Activated naive CD8-positive, alpha-beta T cell treated with anti-CD3 and anti-CD28 coated beads, Interleukin-2, amount 10 ng/mL, durations not matched to agents 7 days and 5 days (primary cell): ENCODE data around the gene SHISA4. TPM values are rescaled to one million over a fixed set of nuclear protein-coding genes. Genes with fewer than 3 reads are reported as not detected.
"Not testable (repeated sequence)": the region's sequence is repeated elsewhere in the genome, so short reads cannot be mapped to it uniquely, and the experiment has no call there.

Source experiments
- ATAC-seq: fragments of 150-1000 bp; cut with Tn5 transposase; one replicate; pipeline ENCODE4 v1.10.0; 2021; ENCODE audit warnings: low read depth, moderate library complexity
- POLR2A ChIA-PET: fragments of 350-600 bp; sonication (Branson Sonifier 250); formaldehyde crosslinking; loops from one replicate; lab custom pipeline; 2021; ENCODE audit warnings: antibody characterized with exemption; lab: Charles Lee
- DNase-seq: peaks from one replicate; pipeline ENCODE4 v3.0.0; 2021
- H3K27ac Mint-ChIP-seq: one replicate; pipeline ENCODE4 v1.8.0; 2022; ENCODE audit warnings: mild to moderate bottlenecking, mixed read lengths
- H3K27me3 Mint-ChIP-seq: one replicate; pipeline ENCODE4 v1.8.0; 2022; ENCODE audit warnings: mild to moderate bottlenecking, moderate library complexity, mixed read lengths
- H3K36me3 Mint-ChIP-seq: one replicate; pipeline ENCODE4 v1.8.0; 2021; ENCODE audit warnings: mild to moderate bottlenecking, mixed read lengths
- H3K4me1 Mint-ChIP-seq: one replicate; pipeline ENCODE4 v1.8.0; 2021; ENCODE audit warnings: mixed read lengths
- H3K4me3 Mint-ChIP-seq: one replicate; pipeline ENCODE4 v1.8.0; 2022; ENCODE audit warnings: mild to moderate bottlenecking, moderate library complexity, mixed read lengths
- H3K9me3 Mint-ChIP-seq: one replicate; pipeline ENCODE4 v1.8.0; 2021; ENCODE audit warnings: mixed read lengths
- total RNA-seq, 2 experiments: library from RNA; stranded (reverse); gene quantifications; one replicate each; pipeline ENCODE4 v1.2.3, GENCODE V29; 2021

Gene SHISA4
- total RNA-seq, 2 experiments from 2014 or later, result 0.23 TPM; not detected in 1

GRCh38 chr1:201895913-201896807, 7.5 kb downstream of the SHISA4 start:
- Mint-ChIP-seq H3K9me3 (no peaks in the 10 kb centered on the region), H3K27me3 (peaks cover 23% of the 10 kb centered on the region), H3K4me3 (peak overlapping the region; percentile 64), H3K27ac (peak overlapping the region; percentile 75), H3K4me1 (peaks cover 10% of the 10 kb centered on the region), H3K36me3 (no peaks in the 10 kb centered on the region)
- POLR2A ChIA-PET, result interaction anchor here (0.6 to 1.6 kb wide), 7 partner anchors 9 to 87 kb away, joined by 3 to 10 read pairs (median 4); partner anchors contain the start of genes RNPEP and TIMM17A
- DNase-seq (peak; percentile 91), ATAC-seq (peak; percentile 90)

GRCh38 chr1:201896951-201897391, 8.3 kb downstream of the SHISA4 start:
- no peaks in the 10 kb centered on the region for H3K9me3 Mint-ChIP-seq
- ATAC-seq (no peak), DNase-seq (peak; percentile 28)
- peaks cover 10% of the 10 kb centered on the region for H3K4me1 Mint-ChIP-seq
- POLR2A ChIA-PET, result interaction anchor here (0.6 to 1.6 kb wide), 2 partner anchors 23 to 77 kb away, joined by 3 to 6 read pairs; no protein-coding TSS in a partner anchor
- H3K27me3 Mint-ChIP-seq, result peaks cover 18% of the 10 kb centered on the region
- H3K36me3 Mint-ChIP-seq, result no peaks in the 10 kb centered on the region
- H3K4me3 Mint-ChIP-seq, result no peak overlapping the region
- no peak overlapping the region for H3K27ac Mint-ChIP-seq

GRCh38 chr1:201898240-201898894, 9.7 kb downstream of the SHISA4 start:
- H3K4me1 Mint-ChIP-seq, result peaks cover 10% of the 10 kb centered on the region
- H3K27ac Mint-ChIP-seq, result no peak overlapping the region
- H3K9me3 Mint-ChIP-seq, result no peaks in the 10 kb centered on the region
- POLR2A ChIA-PET, result no interaction called here
- ATAC-seq (no peak), DNase-seq (no peak)
- H3K4me3 Mint-ChIP-seq, result no peak overlapping the region
- no peaks in the 10 kb centered on the region for H3K36me3 Mint-ChIP-seq
- H3K27me3 Mint-ChIP-seq, result peaks cover 16% of the 10 kb centered on the region

GRCh38 chr1:201898992-201899391, 10.3 kb downstream of the SHISA4 start:
- Mint-ChIP-seq H3K27ac (no peak overlapping the region), H3K9me3 (no peaks in the 10 kb centered on the region), H3K36me3 (no peaks in the 10 kb centered on the region), H3K4me3 (no peak overlapping the region), H3K27me3 (peaks cover 12% of the 10 kb centered on the region), H3K4me1 (peaks cover 10% of the 10 kb centered on the region)
- DNase-seq, result no peak
- POLR2A ChIA-PET, result no interaction called here
- ATAC-seq, result no peak

- Mint-ChIP-seq H3K27me3 (peaks cover 14% of the 10 kb centered on the region), H3K36me3 (no peaks in the 10 kb centered on the region), H3K4me3 (no peak overlapping the region), H3K9me3 (no peaks in the 10 kb centered on the region), H3K4me1 (peaks cover 10% of the 10 kb centered on the region), H3K27ac (peak overlapping the region; percentile 37)
- ATAC-seq, result no peak
- DNase-seq, result no peak
- POLR2A ChIA-PET, result no interaction called here
Measured at GRCh38 chr1:201899683-201900429, 11.2 kb downstream of the SHISA4 start.

- Mint-ChIP-seq H3K9me3 (no peaks in the 10 kb centered on the region), H3K4me3 (no peak overlapping the region), H3K36me3 (no peaks in the 10 kb centered on the region), H3K4me1 (peaks cover 14% of the 10 kb centered on the region), H3K27me3 (peaks cover 14% of the 10 kb centered on the region), H3K27ac (no peak overlapping the region)
- no peak for DNase-seq
- POLR2A ChIA-PET, result no interaction called here
- ATAC-seq, result no peak
Measured at GRCh38 chr1:201900476-201900875, 11.8 kb downstream of the SHISA4 start.

- H3K36me3 Mint-ChIP-seq, POLR2A ChIA-PET, H3K9me3 Mint-ChIP-seq, ATAC-seq, H3K27ac Mint-ChIP-seq, DNase-seq, H3K4me3 Mint-ChIP-seq: not testable (repeated sequence)
- peaks cover 14% of the 10 kb centered on the region for H3K27me3 Mint-ChIP-seq
- peaks cover 16% of the 10 kb centered on the region for H3K4me1 Mint-ChIP-seq
Measured at GRCh38 chr1:201901036-201901435, 12.3 kb downstream of the SHISA4 start.

- no peaks in the 10 kb centered on the region for H3K9me3 Mint-ChIP-seq
- peaks cover 11% of the 10 kb centered on the region for H3K4me1 Mint-ChIP-seq
- peaks cover 14% of the 10 kb centered on the region for H3K27me3 Mint-ChIP-seq
- no peaks in the 10 kb centered on the region for H3K36me3 Mint-ChIP-seq
- no peak overlapping the region for H3K27ac Mint-ChIP-seq
- no peak for ATAC-seq
- no peak overlapping the region for H3K4me3 Mint-ChIP-seq
- POLR2A ChIA-PET, result interaction anchor here (1.1 kb wide), 1 partner anchor 14 kb away, joined by 3 read pairs; the partner anchor contains the start of gene SHISA4
- DNase-seq, result no peak
Measured at GRCh38 chr1:201902198-201902597, 13.5 kb downstream of the SHISA4 start.

- POLR2A ChIA-PET, result no interaction called here
- Mint-ChIP-seq H3K4me1 (peaks cover 11% of the 10 kb centered on the region), H3K36me3 (no peaks in the 10 kb centered on the region), H3K9me3 (no peaks in the 10 kb centered on the region), H3K27ac (no peak overlapping the region), H3K27me3 (peaks cover 14% of the 10 kb centered on the region), H3K4me3 (no peak overlapping the region)
- DNase-seq (no peak), ATAC-seq (no peak)
Measured at GRCh38 chr1:201903135-201903534, 14.4 kb downstream of the SHISA4 start.

- ATAC-seq, result no peak
- peaks cover 11% of the 10 kb centered on the region for H3K4me1 Mint-ChIP-seq
- no peak for DNase-seq
- H3K27ac Mint-ChIP-seq, result no peak overlapping the region
- POLR2A ChIA-PET, result no interaction called here
- H3K36me3 Mint-ChIP-seq, result no peaks in the 10 kb centered on the region
- peaks cover 17% of the 10 kb centered on the region for H3K27me3 Mint-ChIP-seq
- H3K4me3 Mint-ChIP-seq, result no peak overlapping the region
- no peaks in the 10 kb centered on the region for H3K9me3 Mint-ChIP-seq
Measured at GRCh38 chr1:201904579-201904978, 15.9 kb downstream of the SHISA4 start.

- no peak overlapping the region for H3K4me3 Mint-ChIP-seq
- peaks cover 18% of the 10 kb centered on the region for H3K27me3 Mint-ChIP-seq
- H3K27ac Mint-ChIP-seq, result no peak overlapping the region
- POLR2A ChIA-PET, result no interaction called here
- DNase-seq (peak; percentile 37), ATAC-seq (peak; percentile 66)
- H3K4me1 Mint-ChIP-seq, result peaks cover 11% of the 10 kb centered on the region
- H3K36me3 Mint-ChIP-seq, result no peaks in the 10 kb centered on the region
- no peaks in the 10 kb centered on the region for H3K9me3 Mint-ChIP-seq
Measured at GRCh38 chr1:201905234-201905890, 16.7 kb downstream of the SHISA4 start.

- DNase-seq (no peak), ATAC-seq (no peak)
- H3K27me3 Mint-ChIP-seq, result peaks cover 18% of the 10 kb centered on the region
- no peak overlapping the region for H3K4me3 Mint-ChIP-seq
- H3K9me3 Mint-ChIP-seq, result no peaks in the 10 kb centered on the region
- H3K4me1 Mint-ChIP-seq, result peaks cover 11% of the 10 kb centered on the region
- POLR2A ChIA-PET, result no interaction called here
- no peaks in the 10 kb centered on the region for H3K36me3 Mint-ChIP-seq
- no peak overlapping the region for H3K27ac Mint-ChIP-seq
Measured at GRCh38 chr1:201906336-201906735, 17.6 kb downstream of the SHISA4 start.
